ENCODE results near the gene PCNA.

GRCh38 chr20:5131502-5131901, 11.7 kb upstream of the PCNA start:
- TF ChIP-seq CTCF (optimal IDR thresholded peaks at IDR 0.05 in 1 of 3, IDR thresholded peaks at IDR 0.05 in 1 of 3, conservative IDR thresholded peaks at IDR 0.05 in 1 of 3; ENCODE audit: extremely low read depth in 1 of 3, insufficient read depth in 2 of 3, low read length in 3 of 3) (no peak), EZH2 (IDR thresholded peaks at IDR 0.05; ENCODE audit: low read length) (no peak)

Data from keratinocyte (primary cell).